HG03135 (cell line): ENCODE results near the gene CARHSP1.
A peak's percentile ranks its signal among the peaks of the same experiment; 100 is the strongest.
"Not testable (repeated sequence)": the region's sequence is repeated elsewhere in the genome, so short reads cannot be mapped to it uniquely, and the experiment has no call there.

Source experiments
- ATAC-seq: cut with Tn5 transposase; IDR thresholded peaks from one replicate; pipeline ENCODE4 v1.9.1; 2021; ENCODE audit warnings: mild to moderate bottlenecking, moderate library complexity; ENCODE audit not compliant: unreplicated experiment

Gene CARHSP1

DNA sequence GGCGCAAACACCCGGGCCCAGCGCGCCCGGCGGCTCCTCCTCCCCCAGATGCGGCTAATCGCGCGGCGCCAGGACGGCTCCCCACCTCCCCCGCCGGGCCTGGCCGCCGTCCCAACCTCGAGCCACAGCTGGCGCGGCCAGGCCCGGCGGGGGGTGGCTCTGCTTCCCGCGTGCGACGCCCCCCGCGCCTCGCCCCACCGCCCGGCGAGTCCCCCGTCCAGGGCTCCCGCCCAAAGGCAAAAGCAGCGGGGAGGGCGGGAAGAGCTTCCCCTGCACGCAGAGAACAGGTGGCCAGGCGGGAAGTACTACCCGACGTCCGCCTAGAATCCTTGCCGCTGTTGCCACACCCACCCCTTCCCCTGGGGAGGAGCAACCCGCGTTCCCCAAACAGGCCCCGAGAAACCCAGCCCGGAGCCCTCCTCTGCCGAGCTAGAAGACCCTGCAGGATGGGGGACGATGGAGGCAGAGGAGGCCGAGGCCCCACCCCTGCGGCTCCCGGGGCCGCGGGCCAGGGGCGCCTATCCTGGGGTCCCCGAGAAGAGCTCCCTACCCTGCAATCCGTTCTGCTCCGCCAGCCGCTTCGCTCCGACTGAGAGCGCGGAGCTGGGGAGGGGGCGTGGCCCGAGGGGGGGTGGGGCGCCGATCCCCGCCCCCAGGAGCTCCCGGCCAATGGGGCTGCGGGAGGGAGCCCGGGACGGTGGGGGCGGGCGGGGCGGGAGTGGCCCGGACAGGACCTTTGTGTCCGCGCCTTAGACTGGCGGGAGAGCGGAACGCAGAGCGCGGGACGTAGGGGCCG, at the start of gene CARHSP1:
Gene CARHSP1 (minus strand): TSS at position 591 of the 796 bp plus-strand sequence. CDS start 9,678 bp downstream, outside the sequence.
- peak; percentile 66 for ATAC-seq

- not testable (repeated sequence) for ATAC-seq
These were observed 48.5 kb upstream of the CARHSP1 start for GRCh38 chr16:8917336-8917735.

DNA sequence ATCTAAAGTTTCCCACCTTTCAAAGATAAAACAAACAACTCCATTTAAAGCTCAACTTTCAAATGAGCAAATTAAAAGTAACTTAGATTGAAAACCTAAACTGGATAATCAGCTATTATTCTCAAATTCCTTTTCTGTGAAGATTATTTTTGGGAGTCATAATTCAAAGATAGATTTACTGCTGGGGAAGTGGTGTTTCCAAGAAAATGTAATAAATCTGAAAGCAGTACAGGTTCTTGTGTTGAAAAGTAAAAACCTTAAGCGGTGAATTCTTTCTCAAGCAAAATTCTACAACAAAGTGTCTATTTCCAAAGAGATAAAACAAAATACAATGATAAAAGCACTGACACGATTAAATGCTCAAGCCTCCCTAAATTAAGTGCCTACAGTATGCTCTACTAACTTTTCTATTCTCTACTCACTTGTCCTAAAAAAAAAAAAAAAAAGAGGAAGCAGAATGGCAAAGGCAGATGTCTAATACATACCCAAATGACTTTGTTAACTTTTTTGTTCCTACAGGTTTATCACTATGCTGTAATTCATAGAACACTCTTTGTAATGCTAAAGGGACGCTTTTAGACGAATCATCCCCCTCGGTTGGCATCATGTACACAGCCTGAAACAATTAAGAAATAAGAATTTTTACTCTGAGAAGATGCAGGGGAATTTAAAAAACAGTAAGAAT, 47.9 kb upstream of the CARHSP1 start:
- ATAC-seq, result no peak

DNA sequence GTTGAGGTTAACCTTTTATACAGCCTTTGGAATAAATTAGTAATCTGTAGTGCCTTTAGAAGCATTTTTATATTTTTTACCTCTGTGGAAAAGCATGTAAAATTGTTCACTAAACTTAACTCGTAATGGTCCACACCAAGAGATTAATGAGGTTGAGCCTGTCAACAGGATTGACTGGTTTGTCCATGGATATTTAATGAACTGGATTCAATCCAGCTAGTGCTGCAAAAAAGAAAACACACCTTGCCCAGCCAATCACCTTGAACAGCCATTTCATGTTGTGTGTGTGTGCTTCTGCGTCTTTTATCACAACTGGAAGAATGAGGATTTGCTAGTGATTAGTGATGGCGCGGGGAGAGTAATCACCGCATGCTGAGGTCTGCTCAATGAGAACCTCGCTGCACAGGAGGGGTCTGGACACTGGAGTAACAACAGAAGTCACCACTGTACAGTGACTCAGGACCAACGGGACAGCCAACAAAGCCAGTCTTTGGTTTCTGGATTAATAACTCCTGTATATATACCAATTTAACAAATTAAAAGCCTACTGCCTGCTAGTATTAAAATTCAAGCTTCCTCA, 47.0 kb upstream of the CARHSP1 start:
- ATAC-seq, result no peak

GRCh38 chr16:8914098-8914497, 45.3 kb upstream of the CARHSP1 start:
- ATAC-seq, result no peak

DNA sequence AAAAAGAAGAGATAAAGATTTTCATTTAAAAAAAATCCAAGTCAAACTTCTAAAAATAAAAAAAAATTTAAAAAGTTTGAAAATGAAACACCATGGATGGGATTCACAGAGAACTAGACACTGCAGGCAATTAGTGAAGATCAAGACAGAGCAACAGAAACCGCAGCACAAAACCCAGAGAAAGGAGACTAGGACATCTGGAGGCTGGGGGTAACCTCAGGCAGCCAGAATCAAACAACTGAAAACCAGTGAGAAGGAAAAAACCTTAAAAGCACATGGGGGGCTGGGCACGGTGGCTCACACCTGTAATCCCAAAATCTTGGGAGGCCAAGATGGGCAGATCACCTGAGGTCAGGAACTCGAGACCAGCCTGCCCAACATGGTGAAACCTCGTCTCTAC, 44.0 kb upstream of the CARHSP1 start:
- no peak for ATAC-seq

DNA sequence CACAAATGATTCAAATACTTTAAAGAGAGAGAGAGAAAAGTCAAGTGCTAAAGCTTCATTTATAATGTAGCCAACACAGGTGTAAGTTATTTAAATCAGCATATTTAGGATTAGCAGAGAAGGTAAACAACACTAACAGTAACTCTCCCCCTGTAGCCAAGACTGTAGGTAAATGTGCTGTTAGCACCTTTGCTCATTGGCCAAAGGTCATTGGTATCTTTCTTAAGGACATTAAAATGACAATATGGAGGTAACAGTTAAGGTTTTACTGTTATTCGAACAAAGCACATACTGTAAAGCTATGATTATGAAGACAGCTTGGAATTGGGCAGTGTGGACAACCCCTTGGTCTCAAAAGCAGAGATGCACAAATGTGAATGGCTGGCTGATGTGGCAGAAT, 42.0 kb upstream of the CARHSP1 start:
- ATAC-seq, result no peak

DNA sequence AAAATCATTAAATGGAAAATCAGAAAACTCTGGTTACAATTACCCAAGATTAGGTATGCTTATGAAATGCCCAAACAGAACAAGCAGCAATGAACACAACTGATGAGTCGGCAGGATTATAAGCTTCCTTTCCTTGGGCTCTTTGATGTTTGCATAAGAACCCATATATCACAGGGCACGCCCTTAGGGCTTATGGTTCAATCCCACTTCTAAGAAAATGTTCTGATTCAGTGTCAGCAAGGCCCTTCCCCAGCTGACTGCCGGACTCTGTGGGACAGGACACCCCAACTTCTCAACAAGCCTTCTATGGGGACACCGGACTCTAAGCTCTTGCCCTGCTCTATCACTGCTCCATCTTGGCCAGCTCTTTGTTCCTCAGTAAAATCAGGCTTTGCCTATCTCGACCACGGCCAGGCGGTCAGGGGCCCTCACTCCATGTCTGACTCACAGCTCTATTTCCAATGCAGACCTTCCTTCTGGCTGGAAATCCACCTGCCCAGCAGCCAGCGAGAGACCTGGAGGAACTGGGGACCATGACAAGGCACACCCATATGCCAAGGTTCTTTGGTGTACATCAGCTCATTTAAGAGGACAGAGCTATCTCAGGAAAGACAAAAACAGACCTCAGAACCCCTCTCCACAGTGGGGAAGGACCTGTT, 40.1 kb upstream of the CARHSP1 start:
- no peak for ATAC-seq

DNA sequence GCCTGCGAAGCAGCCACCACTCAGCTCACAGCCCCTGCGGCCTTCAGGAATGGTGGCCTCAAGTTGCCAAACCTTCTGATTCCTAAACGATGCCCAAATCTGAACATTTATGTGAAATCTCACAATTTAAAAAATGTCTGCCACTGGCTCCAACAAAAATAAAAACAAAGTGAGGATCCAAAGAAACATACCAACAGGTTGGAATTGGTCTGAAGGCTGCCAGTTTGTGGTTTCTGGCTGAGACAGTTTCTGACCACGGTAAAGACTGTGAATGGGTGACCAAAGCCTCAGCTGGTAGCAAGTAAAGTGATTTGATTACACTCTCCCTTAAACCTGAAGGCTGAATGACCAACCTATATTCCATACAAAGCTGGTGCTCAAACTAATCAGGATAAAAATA, 38.3 kb upstream of the CARHSP1 start:
- no peak for ATAC-seq

DNA sequence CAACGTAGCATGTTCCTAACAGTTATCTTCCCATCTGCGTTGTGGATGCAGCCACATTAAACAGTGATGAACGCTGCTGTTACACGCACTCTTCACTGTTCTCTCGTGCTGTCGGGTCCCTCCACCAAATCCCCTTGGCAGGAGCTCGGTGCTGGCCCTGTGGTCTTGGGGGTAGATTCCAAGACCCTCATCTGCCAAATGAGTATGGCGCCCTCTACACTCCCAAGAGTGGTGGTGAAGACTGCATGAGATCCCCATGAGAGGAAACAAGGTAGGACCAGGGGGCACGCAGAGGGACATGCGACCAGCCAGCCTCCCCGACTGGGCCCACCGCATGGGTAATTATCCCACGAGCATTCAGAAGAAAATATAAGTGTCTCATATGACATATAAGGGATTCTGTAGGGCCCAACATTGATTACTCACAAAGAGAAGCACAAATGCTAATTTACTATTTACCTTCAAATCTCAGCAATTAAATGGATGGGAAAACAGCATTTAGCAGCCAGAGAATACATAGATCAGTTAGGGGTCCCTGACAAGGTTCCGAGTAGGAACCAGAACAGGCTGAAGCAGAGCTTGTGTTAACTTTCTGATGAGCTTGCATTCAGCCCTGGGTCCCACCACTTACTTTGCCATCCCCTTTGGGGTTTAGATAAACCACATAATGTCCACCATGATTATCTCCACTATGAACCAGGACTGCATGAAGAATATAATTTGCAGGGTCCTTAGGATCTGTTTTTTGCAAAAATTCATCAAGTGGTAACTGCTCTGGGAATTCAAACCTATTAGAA, 37.2 kb upstream of the CARHSP1 start:
- no peak for ATAC-seq

DNA sequence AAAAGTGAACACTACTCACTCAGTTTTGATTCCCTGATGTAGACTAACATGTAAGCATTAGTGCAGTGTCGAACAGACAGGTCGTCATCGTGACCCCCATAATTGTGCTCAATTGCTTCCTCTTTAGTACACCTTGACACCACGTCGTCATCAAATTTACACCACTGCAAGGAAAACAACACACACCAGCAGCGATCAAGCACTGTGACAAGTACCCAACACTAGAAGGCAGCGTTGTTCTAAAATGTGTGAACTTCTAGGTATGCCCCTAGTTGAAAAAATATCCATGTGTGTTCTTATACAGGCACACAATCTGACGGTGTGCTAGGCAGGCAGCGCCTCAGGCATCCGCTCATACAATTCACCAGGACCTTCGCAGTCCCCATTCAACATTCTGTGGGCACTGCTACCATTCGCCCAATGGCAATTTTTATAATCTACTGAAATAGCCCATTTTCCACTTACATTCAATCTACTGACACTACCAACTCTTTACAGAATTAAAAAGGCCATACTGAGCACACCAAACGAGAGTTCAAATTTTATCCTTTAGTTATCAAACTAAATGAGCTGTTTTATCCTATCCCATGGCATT, 36.5 kb upstream of the CARHSP1 start:
- ATAC-seq, result no peak

DNA sequence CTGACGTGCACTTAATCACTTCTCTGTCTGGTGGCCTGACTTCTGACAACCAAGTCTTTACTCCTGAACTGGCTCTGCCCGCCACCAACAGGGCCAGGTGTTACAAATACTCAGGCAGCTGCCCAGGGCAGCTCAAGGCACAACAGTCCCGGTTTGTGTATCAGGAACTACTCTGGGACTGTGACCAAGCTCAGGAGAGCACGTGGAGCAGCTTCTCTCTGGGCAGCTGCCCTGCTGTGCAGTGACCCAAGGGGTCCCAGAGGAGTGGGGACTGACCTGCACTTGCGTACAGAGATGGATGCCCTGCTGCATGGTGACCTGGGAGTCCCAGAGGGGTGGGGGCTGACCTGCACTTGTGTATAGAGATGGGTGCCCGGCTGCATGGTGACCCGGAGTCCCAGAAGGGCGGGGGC, 35.2 kb upstream of the CARHSP1 start:
- no peak for ATAC-seq

GRCh38 chr16:8903004-8903403, 34.2 kb upstream of the CARHSP1 start:
- ATAC-seq, result no peak

- no peak for ATAC-seq
These were observed 32.6 kb upstream of the CARHSP1 start for GRCh38 chr16:8901320-8901861.

DNA sequence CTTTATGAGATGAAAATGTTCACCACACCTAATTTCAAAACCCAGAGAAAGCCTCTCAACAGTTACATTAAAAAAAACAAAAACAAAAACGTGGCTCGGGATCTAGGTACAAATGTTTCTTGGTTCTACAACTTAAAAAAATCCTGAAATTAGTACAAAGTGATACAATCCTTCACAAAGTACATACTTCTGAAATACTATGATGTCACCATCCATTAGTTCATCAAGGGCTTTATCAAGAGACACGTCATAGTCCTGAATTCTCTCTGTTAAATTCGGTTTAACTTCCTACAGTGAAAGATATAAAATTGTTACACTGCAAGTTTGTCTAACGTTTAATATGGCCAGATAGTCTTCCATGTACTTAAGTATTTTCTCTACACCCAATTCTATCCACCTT, 31.5 kb upstream of the CARHSP1 start:
- no peak for ATAC-seq

- ATAC-seq, result no peak
These were observed 31.0 kb upstream of the CARHSP1 start for GRCh38 chr16:8899709-8900317.

DNA sequence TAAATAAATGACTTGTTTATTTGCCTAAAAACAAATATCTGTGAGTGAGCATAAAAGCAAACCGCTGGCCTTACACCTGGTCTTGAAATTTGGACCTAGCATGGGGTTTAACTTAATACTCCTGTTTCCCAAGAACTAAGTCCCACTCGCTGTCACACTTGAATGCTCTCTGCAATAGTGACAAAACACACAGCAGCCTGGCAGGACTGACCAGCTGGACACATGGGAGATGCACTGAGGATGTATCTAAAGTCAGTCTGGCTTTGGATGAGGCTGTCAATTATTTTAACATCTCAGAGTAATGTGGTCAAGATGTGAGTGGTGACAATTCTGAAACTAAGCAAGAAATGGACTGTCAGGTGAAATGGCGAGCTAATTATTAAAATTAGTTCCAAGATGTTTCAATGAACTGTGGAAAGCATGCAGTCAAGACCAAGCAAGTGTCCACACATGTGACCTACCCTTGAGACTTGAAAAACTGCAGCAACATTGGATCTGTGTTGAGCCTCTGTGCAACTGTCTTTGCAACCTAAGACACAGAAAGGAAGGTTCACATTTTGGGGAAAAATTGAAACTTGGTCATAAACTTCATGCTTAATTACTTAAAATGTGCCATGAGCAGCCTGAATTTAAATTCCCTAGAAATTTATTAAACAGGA, 30.0 kb upstream of the CARHSP1 start:
- ATAC-seq, result no peak

DNA sequence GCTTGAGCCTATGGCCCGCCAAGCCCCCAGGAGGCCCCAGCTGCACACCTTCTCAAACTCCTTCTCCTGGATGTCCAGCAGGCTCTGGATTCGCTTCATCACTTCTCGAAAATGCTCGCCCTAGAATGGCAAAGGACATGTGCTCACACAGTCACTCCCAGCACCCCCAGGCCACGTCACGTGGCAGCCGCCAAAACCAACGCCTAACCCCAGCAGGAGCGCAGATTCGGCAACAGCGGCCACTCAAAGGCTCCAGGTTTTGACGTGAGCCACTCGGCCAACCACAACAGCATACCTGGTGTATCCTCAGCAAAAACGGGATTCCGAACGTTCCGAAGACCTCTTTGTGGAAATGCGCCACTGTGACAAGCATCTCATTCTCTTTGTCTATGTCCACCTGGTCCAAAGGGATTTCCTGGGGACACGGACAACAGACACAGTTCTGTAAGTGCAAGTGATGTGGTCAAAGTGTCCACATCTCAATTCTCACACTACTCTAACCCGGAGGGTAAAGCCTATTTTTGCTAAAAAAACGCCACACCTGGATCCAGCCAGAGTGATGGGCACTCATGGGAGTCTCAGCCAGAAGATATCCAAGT, 26.0 kb upstream of the CARHSP1 start:
- ATAC-seq, result no peak
